BLaER1 treated with 17β-estradiol and CSF1 and Interleukin-3, amounts not matched to agents 10 nM and 100 nM (cell line): ENCODE measurements around the gene FOXB2.
"Not testable (repeated sequence)": the region's sequence is repeated elsewhere in the genome, so short reads cannot be mapped to it uniquely, and the experiment has no call there.

Experiments
- H3K27ac ChIP-seq, 11 experiments: shearing (Covaris generic); formaldehyde crosslinking; 2 replicates each; pipeline ENCODE4 v1.8.1; 2022
- H3K27me3 ChIP-seq, 11 experiments: shearing (Covaris generic); formaldehyde crosslinking; 2 replicates each; pipeline ENCODE4 v1.8.1; 2022
- H3K36me3 ChIP-seq, 11 experiments: shearing (Covaris generic); formaldehyde crosslinking; 2 replicates each; pipeline ENCODE4 v1.8.1; 2022
- H3K4me1 ChIP-seq, 10 experiments: shearing (Covaris generic); formaldehyde crosslinking; 2 replicates each; pipeline ENCODE4 v1.8.1; 2022
- H3K4me2 ChIP-seq, 11 experiments: shearing (Covaris generic); formaldehyde crosslinking; 2 replicates each; pipeline ENCODE4 v1.8.1; 2022
- H3K4me3 ChIP-seq, 10 experiments: shearing (Covaris generic); formaldehyde crosslinking; 2 replicates each; pipeline ENCODE4 v1.8.1; 2022
- H3K9ac ChIP-seq, 11 experiments: shearing (Covaris generic); formaldehyde crosslinking; 2 replicates each; pipeline ENCODE4 v1.8.1; 2022
- H3K9me3 ChIP-seq, 11 experiments: shearing (Covaris generic); formaldehyde crosslinking; replicated peaks in 1 of 11; 2 replicates each; pipeline ENCODE4 v1.8.1; 2022
- H4K20me1 ChIP-seq, 11 experiments: shearing (Covaris generic); formaldehyde crosslinking; 2 replicates each; pipeline ENCODE4 v1.8.1; 2022
- Cebpa-rat ChIP-seq, 11 experiments: shearing (Covaris generic); IDR thresholded peaks; 2 replicates each; pipeline ENCODE4 v1.8.1; 2022

The FOXB2 gene

DNA sequence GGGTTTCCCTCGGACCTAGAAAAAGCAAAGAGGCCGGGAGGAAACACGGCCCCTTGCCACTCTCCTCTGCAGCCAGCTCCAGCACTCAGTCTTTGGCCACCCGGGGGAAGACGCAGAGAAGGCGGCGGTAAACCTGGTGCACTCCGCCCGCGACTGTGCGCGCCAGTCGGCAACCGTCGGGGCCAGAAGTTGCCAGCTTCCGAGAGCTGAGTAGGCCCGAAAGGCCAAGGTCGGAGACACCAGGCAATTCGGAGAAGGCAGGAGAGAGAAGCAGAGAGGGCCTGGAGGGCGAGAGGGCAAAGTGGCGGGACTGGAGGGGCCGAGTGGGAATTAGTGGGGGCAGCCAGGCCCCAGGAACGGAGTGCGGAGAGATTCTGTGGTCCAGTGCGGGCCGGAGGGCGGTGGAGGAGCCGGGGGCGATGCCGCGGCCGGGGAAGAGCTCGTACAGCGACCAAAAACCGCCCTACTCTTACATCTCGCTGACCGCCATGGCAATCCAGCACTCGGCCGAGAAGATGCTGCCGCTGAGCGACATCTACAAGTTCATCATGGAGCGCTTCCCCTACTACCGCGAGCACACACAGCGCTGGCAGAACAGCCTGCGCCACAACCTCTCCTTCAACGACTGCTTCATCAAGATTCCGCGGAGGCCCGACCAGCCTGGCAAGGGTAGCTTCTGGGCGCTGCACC, at the start of gene FOXB2:
Gene FOXB2, plus strand, starts transcription at position 420 of the 690 bp plus-strand sequence. Its CDS starts 0 bp downstream, at position 420.
- no peak within 1 kb of the TSS for H3K9ac ChIP-seq
- TF ChIP-seq Cebpa-rat (IDR thresholded peaks at IDR 0.05) = no peak
- H3K27me3 ChIP-seq = peaks cover 80 to 100% (median 97%) of the 10 kb centered on the region in 11 experiments
- no peaks in the 10 kb centered on the region for H4K20me1 ChIP-seq
- no peaks in the 10 kb centered on the region for H3K4me1 ChIP-seq
- H3K9me3 ChIP-seq = peaks cover 89 to 98% (median 94%) of the 10 kb centered on the region in 11 experiments
- no peak within 1 kb of the TSS for H3K27ac ChIP-seq
- peak within 1 kb of the TSS in 4 of 10 experiments; percentile 4 to 31 (median 16); a peak in 6 of 20 replicates for H3K4me3 ChIP-seq
- no peaks in the 10 kb centered on the region for H3K36me3 ChIP-seq
- H3K4me2 ChIP-seq = no peak within 1 kb of the TSS

- no peak overlapping the region for H3K4me3 ChIP-seq
- no peaks in the 10 kb centered on the region for H3K36me3 ChIP-seq
- H3K9me3 ChIP-seq = peaks cover 0 to 26% (median 22%) of the 10 kb centered on the region in 11 experiments; a peak in 17 of 22 replicates
Observed at GRCh38 chr9:76969716-76970115, 49.7 kb upstream of the FOXB2 start.

DNA sequence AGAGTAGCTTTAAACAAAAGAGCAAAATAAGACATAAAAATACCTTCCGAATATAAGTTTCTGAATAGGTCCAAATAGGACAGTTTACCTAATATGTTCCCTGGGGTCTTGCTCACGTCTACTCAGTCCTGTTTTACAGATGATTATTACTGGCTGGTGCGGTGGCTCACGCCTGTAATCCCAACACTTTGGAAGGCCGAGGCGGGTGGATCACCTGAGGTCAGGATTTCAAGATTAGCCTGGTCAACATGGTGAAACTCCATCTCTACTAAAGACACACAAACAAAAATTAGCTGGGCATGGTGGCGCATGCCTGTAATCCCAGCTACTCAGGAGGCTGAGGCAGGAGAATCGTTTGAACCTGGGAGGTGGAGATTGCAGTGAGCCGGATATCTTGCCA, 40.6 kb upstream of the FOXB2 start:
- H3K27ac ChIP-seq, H3K4me3 ChIP-seq, H3K27me3 ChIP-seq, H3K4me2 ChIP-seq, H3K9ac ChIP-seq, H3K36me3 ChIP-seq, H3K9me3 ChIP-seq, H3K4me1 ChIP-seq, H4K20me1 ChIP-seq: not testable (repeated sequence)

More at GRCh38 chr9:76969716-76970115, 49.7 kb upstream of the FOXB2 start:
- TF ChIP-seq Cebpa-rat (IDR thresholded peaks at IDR 0.05) = no peak
- H3K9ac ChIP-seq = no peak overlapping the region
- no peaks in the 10 kb centered on the region for H3K27me3 ChIP-seq
- H4K20me1 ChIP-seq = no peaks in the 10 kb centered on the region
- H3K4me2 ChIP-seq = no peak overlapping the region
- H3K4me1 ChIP-seq = no peaks in the 10 kb centered on the region
- H3K27ac ChIP-seq = no peak overlapping the region

- H3K27ac ChIP-seq = no peak overlapping the region
- H3K9me3 ChIP-seq = peaks cover 0 to 4% (median 0%) of the 10 kb centered on the region in 11 experiments; a peak in 1 of 22 replicates
- H4K20me1 ChIP-seq = no peaks in the 10 kb centered on the region
- H3K9ac ChIP-seq = no peak overlapping the region
- no peak for TF ChIP-seq Cebpa-rat (IDR thresholded peaks at IDR 0.05)
- no peaks in the 10 kb centered on the region for H3K27me3 ChIP-seq
- no peaks in the 10 kb centered on the region for H3K36me3 ChIP-seq
- peaks cover 12 to 19% (median 16%) of the 10 kb centered on the region in 10 experiments for H3K4me1 ChIP-seq
- H3K4me3 ChIP-seq = no peak overlapping the region
- no peak overlapping the region for H3K4me2 ChIP-seq
Observed at GRCh38 chr9:76980566-76980965, 38.9 kb upstream of the FOXB2 start.

DNA sequence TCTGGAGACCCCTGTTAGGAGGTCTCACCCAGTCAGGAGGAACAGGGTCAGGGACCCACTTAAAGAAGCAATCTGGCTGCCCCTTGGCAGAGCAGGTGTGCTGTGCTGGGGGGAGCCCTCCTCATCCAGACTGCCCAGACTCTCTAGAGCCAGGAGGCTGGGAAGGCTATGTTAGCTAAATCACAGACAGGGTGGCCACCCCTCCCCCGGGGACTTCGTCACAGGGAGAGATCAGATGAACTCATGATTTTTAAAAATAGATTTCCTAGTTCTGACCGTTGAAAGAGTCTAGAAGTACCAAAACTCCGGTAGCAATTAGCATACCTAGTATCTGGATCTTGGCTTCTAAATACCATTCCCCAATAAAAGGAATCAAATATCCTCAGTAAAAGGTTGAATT, 35.0 kb upstream of the FOXB2 start:
- peak overlapping the region in 5 of 11 experiments; percentile 5 to 48 (median 27); a peak in 6 of 22 replicates for H3K27ac ChIP-seq
- H3K27me3 ChIP-seq = no peaks in the 10 kb centered on the region
- H3K4me1 ChIP-seq = peaks cover 17 to 26% (median 23%) of the 10 kb centered on the region in 10 experiments
- no peaks in the 10 kb centered on the region for H3K36me3 ChIP-seq
- no peak for TF ChIP-seq Cebpa-rat (IDR thresholded peaks at IDR 0.05)
- peaks cover 0 to 4% (median 0%) of the 10 kb centered on the region in 11 experiments; a peak in 1 of 22 replicates for H3K9me3 ChIP-seq
- H3K9ac ChIP-seq = no peak overlapping the region; a peak in 1 of 22 replicates
- H3K4me3 ChIP-seq = no peak overlapping the region
- peak overlapping the region; percentile 33 to 83 (median 72); a peak in 21 of 22 replicates for H3K4me2 ChIP-seq
- H4K20me1 ChIP-seq = no peaks in the 10 kb centered on the region

DNA sequence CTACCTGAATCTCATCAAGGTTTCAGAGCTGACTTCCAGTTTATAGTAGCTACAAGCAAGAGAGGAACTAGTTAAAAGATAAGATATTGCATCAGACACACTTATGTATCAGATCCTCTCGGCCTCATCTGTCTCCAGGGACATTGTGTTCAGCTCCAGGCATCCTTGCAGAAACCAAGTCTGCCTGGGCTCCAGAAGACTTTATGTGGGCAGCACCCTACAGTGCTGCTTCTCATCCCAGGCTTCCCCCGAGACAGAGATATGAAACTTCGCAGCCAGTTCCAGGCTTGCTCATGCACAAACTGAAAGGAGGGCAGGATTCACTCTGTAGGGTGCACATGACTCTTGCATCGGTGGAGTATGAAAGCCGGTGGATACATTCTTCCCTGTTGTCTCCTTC, 33.9 kb upstream of the FOXB2 start:
- peak overlapping the region; percentile 50 to 83 (median 72) for H3K4me2 ChIP-seq
- H4K20me1 ChIP-seq = no peaks in the 10 kb centered on the region
- no peak overlapping the region for H3K4me3 ChIP-seq
- H3K27me3 ChIP-seq = no peaks in the 10 kb centered on the region
- H3K9me3 ChIP-seq = peaks cover 0 to 4% (median 0%) of the 10 kb centered on the region in 11 experiments; a peak in 1 of 22 replicates
- no peak overlapping the region; a peak in 1 of 22 replicates for H3K9ac ChIP-seq
- peak overlapping the region in 4 of 11 experiments; percentile 0 to 48 (median 18); a peak in 4 of 22 replicates for H3K27ac ChIP-seq
- TF ChIP-seq Cebpa-rat (IDR thresholded peaks at IDR 0.05) = peak in 4 of 11 experiments; percentile 17 to 69 (median 53); a peak in 4 of 22 replicates
- peaks cover 17 to 26% (median 23%) of the 10 kb centered on the region in 10 experiments for H3K4me1 ChIP-seq
- no peaks in the 10 kb centered on the region for H3K36me3 ChIP-seq

DNA sequence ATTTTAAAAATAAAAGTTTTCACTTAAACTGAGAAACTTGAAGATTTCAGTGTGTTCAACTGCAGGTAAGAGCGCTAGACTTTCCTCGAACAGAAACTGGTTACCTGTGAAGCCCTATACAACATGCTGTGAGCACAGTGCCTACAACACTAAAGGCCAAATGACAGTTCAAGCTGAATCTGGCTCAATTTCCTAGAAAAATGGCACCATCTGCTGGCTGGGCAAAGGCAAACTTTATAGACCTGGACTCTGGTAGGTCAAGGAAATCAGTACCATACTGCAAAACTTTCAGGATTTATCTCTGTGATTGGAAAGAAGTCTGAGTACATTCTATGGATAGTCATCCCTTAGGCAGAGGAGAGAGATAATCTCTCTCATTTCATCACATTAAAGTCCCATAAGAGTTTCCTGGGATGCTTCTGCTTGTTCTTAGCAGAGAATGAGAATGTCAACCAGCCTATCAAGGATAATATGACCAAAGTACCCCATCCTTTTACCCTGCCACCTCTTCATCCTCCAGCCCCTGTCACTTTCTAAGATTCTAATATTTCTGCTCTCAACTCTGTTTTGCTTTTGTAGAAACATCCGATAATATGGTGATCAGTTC, 31.8 kb upstream of the FOXB2 start:
- Histone ChIP-seq H3K4me1 (peaks cover 21 to 26% (median 23%) of the 10 kb centered on the region in 10 experiments), H3K9ac (no peak overlapping the region), H3K27me3 (no peaks in the 10 kb centered on the region), H3K4me2 (no peak overlapping the region), H3K9me3 (0 out of 22 replicates have a peak, but pooled peaks cover 0 to 4% (median 0%) of the 10 kb centered on the region in 11 experiments), H4K20me1 (no peaks in the 10 kb centered on the region), H3K36me3 (no peaks in the 10 kb centered on the region), H3K27ac (no peak overlapping the region), H3K4me3 (no peak overlapping the region)
- TF ChIP-seq Cebpa-rat (IDR thresholded peaks at IDR 0.05) = no peak

- Histone ChIP-seq H3K4me2 (no peak overlapping the region), H3K4me1 (peaks cover 21 to 24% (median 23%) of the 10 kb centered on the region in 10 experiments), H4K20me1 (no peaks in the 10 kb centered on the region), H3K36me3 (no peaks in the 10 kb centered on the region), H3K9ac (no peak overlapping the region), H3K27me3 (no peaks in the 10 kb centered on the region), H3K27ac (no peak overlapping the region), H3K9me3 (no peaks in the 10 kb centered on the region), H3K4me3 (no peak overlapping the region)
- TF ChIP-seq Cebpa-rat (IDR thresholded peaks at IDR 0.05) = no peak
Observed at GRCh38 chr9:76988941-76989340, 30.5 kb upstream of the FOXB2 start.

GRCh38 chr9:76989501-76989900, 30.0 kb upstream of the FOXB2 start:
- Histone ChIP-seq H3K36me3 (no peaks in the 10 kb centered on the region), H3K9ac (no peak overlapping the region), H4K20me1 (no peaks in the 10 kb centered on the region), H3K4me2 (no peak overlapping the region), H3K27me3 (no peaks in the 10 kb centered on the region), H3K9me3 (no peaks in the 10 kb centered on the region), H3K27ac (no peak overlapping the region), H3K4me3 (no peak overlapping the region), H3K4me1 (peaks cover 16 to 19% (median 18%) of the 10 kb centered on the region in 10 experiments)
- TF ChIP-seq Cebpa-rat (IDR thresholded peaks at IDR 0.05) = no peak
